Hematopoietic multipotent progenitor cell treated with erythropoietin and hydrocortisone succinate and interleukin-3 and kit ligand, for 6 days (in vitro differentiated cells): Measurements from ENCODE around the gene ADGRD2.

Source experiments
- DNase-seq: peaks from one replicate; pipeline ENCODE4 v3.0.0-alpha.2; 2015

The ADGRD2 gene

DNA sequence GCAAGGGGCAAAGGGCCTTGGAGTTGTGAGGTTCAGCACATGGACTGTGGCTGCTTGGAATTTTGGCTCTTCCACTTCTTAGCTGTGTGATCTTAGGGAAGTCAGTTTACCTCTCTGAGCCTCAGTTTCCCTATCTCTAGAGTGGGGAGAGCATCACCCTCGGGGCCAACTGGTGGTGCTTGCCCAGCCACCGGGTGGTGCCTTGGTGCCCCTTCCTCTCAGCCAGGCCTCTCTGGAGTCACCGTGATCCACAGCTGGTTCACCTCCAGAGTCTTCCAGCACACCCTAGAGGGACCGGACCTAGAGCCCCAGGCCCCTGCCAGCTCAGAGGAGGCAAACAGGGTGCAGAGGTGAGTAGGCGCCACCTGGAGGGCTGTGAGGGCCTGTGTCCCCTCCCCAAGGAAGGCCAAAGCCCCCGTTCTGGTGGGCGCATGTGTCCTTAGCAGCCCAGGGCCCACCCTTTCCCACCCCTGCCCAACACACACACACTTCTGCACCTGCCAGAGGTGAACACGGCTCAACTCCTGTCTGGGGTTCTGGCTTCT is 7.7 kb downstream of the ADGRD2 start:
- no peak for DNase-seq

DNA sequence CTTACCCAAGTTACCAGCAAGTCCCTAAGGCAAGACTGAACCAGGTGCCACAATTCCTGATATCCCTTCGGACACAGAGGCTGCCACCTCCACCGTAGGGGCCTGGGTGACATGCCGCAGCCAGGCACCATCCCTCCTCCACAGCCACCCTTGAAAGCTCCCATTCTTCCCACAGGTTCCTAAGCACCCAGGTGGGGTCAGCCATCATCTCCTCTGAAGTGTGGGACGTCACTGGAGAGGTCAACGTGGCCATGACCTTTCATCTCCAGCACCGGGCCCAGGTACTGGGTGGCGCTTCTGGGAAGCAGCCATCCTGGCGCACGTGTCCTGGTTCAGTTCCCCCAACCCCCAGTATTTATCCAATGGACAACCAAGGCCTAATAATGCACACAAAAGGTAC is 8.2 kb downstream of the ADGRD2 start:
- DNase-seq, result no peak

DNA sequence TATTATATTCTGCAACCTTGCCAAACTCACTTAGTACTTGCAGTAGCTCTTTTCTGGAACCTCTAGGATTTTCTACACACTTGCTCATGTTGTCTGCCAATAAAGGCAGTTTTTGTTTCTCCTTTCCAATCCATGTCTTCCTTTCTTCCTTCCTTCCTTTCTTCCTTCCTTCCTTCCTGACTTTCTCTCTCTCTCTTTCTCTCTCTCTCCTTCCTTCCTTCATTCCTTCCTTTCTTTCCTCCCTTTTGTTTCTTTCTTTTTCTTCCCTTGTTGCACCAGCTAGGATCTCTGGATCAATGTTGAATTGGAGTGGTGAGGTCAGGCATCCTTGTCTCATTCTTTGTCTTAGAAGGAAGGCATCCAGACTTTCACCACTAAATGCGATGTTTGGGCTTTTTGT is 12.5 kb downstream of the ADGRD2 start:
- no peak for DNase-seq

DNA sequence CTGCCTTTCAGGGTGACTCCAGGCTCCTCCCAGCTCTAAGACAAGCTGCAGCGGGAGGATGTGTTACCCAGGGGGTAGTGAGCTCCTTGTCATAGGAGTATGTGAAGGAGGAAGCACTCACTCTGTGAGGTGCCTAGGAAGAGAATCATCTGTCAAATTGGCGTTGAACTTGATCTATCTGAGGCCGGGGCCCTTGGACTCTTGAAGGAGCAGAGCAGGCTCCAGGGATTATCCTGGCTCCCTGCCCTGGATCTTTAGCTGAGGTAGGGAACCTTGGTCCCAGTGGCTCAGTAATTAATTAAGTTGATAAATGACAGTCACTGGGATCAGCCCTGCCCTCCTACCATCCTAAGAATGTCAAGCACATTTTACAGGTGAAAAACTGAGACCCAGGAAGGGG is 15.5 kb downstream of the ADGRD2 start:
- no peak for DNase-seq

DNA sequence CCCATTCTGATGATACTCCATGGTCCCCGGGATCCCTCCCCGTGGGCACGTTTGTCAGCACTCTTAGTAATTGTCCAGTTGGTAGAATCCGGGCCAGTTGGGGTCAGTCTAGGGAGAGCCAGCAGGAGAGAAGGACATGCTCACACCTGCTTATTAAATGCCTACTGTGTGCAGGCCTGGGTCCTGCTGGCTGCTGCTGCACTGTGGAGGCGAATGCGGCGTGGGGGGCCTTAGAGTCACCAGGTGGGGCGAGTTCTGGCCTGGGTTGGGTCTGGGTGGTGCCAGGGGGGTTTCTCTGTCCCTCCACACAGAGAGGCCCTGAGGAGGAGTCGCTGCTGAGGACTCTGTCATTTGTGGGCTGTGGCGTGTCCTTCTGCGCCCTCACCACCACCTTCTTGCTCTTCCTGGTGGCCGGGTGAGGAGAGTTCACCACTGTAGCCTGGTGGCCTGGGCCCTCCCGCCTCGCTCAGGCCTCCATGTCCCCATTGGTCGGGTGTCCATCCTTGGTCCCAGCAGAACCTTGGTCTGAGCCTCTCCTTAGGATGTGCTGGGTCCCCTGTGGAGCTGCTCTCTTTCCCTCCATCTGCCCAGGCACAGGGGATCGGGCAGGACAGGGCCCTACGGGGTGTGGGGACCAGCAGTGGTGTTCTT is 17.3 kb downstream of the ADGRD2 start:
- no peak for DNase-seq

DNA sequence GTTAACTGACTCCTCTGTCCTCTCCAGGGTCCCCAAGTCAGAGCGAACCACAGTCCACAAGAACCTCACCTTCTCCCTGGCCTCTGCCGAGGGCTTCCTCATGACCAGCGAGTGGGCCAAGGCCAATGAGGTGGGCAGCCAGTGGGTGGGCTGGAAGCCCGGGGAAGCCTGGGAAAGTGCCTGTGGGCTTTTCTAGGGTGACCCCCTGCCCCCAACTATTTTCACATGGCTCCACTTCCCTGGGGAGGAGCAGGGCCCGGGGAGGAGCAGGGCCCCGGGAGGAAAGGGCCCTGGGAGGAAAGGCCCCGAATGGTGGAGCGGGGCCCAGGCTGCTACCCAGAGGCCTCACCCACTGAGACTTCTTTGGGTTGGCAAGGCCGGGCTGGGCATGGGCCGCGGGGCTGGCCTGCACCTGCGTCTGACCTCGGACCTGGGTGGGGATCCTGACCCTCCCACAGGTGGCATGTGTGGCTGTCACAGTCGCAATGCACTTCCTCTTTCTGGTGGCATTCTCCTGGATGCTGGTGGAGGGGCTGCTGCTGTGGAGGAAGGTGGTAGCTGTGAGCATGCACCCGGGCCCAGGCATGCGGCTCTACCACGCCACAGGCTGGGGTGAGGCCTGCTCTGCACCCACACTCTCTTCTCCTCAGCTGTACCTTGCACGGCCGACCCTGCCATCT is 17.9 kb downstream of the ADGRD2 start:
- no peak for DNase-seq

DNA sequence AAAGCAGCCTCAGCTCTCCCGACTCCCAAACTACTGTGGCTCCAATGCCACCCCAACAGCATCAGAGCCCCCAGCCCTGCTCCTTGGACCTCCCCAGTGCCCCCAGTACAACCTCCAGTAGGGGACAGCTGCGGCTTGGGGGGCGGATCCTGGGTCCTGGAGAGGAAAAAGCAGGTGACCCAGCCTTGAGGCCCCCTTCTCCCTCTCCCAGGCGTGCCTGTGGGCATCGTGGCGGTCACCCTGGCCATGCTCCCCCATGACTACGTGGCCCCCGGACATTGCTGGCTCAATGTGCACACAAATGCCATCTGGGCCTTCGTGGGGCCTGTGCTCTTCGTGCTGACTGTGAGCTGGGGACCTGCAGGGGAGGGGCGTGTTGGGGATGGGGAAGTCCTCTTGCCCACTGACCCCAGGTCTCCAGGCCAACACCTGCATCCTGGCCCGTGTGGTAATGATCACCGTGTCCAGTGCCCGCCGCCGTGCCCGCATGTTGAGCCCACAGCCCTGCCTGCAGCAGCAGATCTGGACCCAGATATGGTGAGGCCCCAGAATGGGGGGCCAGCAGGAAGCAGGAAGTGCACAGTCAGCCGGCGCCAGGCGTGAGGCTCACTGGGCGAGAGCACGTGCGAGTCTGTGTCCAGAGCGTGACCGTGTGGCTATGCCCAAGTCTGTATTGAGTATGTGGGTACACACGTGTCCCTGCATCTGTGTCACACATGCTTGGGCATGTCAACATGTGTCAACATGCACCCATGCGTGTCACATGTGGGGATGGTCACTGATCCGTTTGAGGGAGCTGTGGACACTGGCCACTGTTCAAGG is 19.0 kb downstream of the ADGRD2 start:
- DNase-seq, result no peak

DNA sequence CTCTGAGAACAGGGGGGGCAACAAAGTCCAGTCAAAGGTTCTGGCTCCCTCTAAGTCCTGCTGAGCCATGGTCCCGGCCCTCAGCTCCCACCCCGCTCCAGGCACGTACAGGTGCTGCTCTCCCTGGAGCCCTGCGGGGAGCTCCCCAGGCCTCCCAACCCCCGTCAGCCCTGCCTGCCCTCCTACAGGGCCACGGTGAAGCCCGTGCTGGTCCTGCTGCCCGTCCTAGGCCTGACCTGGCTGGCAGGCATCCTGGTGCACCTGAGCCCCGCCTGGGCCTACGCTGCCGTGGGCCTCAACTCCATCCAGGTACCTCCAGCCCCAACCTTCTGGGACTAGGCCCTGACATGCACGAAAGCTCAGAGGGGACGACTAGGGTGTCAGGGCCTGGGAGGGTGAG is 20.1 kb downstream of the ADGRD2 start:
- DNase-seq, result no peak

DNA sequence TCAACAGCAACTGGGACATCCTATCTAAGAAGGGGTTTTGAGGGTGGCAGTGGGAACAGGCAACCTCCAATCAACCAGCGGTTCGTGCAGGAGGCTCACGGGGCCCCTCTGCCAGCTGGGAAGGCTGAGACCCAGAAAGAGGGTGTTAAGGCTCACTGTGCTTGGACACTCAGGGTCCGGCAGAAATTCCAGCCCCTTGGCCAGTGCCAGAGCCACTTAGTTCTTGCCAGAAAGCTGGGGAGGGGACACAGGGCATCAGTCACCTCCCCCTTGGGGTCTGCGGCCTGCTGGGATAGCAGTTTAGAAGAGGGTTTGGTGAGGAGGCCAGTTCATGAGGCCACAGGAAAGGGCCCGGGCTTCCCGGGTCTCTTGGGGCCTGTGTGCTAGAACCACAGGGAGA is 20.5 kb downstream of the ADGRD2 start:
- no peak for DNase-seq

DNA sequence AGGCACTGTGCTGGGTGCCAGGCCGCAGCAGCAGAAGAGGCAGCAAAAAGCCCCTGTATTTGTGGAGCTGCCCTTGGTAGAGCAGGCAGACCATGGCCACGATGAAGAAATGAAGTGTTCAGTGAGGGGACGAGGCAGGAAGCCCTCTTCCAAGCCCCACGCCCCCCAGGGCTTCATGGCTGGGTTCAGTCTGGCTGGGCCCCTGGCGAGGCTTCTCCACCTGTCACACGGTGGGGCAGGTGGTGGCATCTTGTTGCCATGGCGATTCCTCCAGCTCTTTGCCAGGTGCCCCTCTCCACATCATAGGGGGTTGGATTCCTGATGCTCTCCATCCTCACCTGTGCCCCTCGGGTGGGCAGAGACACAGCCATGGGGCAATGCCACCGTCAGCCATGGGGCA is 21.5 kb downstream of the ADGRD2 start:
- DNase-seq, result no peak

DNA sequence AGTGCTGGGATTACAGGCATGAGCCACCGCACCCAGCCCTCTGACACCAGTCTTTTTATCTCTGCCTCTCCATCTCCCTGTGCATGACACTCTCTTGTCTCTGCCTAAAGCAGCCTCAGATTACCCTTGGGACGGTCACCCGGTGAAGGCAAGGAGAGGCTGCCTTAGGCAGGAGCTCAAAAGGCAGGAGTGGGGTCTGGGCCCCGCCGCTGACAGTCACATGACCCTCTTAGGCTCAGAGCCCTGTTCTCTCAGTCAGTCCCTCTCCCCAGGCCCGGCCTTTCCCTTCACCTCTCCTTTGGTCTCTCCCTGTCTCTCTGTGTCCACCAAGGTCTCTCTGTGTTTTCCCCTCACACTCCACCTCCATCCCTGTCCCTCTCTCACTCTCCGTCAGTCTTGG is 22.5 kb downstream of the ADGRD2 start:
- DNase-seq, result no peak

DNA sequence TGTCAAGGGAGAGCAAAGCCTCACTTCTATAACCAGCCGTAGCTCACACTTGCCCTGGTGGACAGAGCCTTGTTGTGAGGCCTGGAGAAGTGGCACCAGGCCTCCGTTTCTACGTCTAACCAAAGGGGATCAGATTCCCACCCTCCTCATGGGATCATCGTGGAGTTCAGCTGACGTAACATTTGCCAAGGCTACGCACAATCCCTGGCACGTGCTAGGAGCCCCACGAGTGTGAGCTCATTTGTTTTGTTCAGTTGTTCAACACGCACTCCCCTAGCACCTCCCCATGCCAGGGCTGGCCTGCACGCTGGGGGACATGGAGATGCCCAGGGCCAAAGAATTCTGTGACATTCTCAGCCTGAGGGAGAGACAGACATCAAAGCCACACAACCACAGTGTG is 23.1 kb downstream of the ADGRD2 start:
- no peak for DNase-seq

DNA sequence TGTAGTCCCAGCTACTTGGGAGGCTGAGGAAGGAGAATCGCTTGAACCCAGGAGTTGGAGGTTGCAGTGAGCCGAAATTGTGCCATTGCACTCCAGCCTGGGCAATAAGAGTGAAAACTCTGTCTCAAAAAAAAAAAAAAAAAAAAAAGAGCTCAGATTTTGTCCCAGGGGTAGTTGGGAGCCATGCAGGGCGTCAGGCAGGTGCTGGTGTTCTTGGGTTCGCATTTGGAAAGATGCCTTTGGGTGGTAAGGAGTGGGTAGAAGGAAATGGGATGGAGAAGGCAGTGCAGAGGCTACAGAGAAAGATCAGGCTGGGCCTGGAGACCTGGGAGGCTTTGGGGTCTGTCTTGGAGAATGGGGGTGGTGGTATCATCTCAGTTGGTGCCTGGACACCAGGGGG is 23.9 kb downstream of the ADGRD2 start:
- no peak for DNase-seq

DNA sequence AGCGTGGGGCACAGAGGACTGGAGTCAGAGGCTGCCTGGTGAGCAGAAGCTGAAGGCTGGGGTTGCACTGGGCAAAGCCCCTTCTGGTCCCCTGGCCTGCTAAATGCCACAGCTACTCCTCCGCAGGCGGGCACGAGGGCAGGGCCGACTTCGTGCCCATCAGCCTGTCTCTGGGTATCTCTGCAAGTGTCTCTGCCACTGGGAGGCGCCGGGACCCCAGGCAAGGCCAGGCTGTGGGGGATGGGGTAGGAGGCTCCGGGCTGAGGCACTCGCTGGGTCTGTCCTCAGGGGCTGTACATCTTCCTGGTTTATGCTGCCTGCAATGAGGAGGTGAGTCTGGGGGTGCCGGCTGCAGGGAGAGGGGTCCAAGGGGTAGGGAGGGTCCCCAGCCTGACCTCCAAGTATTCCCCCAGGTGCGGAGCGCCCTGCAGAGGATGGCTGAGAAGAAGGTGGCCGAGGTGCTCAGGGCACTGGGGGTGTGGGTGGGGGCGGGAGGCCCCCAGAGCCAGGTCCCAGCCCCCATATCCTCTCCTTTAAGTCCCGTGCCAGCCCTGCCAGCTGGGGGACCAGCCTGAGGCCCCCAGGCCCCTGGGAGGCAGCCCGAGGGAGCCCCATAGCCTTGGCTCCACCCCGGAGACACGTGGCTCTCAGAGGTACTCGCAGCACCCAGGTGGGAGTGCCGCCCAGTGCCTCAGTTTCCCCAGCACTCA is 25.1 kb downstream of the ADGRD2 start:
- peak; percentile 38 for DNase-seq

DNA sequence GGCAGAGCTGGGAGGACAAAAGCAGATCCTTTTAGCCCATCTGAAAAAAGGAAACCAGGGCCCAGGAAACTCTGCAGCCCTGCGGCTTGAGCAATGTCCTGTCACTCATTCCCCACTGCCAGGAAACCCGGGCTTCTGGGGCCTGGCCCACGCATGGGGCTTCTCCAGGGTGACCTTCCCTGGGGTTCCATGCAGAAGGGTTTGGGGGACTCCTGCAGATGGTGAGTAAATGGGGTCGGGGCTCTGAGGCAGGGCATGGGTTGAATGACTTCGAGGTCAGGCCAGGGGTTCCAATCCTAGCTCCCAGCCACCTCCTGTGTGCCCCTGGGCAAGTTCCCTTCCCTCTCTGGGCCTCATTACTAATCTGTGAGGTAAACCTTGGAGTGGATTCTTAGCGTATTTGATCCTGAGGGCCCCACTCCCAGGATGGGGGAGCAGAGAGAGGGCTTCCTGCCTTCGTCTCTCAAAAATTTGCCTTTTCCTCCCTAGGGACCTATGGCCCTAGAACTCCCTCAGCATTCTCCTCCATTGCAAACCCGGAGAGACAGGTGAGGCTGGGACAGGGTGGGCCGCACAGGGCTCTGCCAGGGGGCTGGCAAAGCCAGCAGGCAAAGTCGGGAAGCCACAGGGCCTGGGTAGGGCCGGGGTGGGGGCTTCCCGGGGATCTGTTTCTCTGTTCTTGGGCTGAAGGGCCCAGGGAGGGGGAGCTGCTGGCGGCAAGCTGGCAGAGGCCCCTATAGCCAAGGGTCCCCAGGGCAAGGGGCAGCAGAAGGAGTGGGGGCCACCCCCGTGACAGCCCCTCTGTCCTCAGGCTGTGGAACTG is 25.8 kb downstream of the ADGRD2 start:
- no peak for DNase-seq

DNA sequence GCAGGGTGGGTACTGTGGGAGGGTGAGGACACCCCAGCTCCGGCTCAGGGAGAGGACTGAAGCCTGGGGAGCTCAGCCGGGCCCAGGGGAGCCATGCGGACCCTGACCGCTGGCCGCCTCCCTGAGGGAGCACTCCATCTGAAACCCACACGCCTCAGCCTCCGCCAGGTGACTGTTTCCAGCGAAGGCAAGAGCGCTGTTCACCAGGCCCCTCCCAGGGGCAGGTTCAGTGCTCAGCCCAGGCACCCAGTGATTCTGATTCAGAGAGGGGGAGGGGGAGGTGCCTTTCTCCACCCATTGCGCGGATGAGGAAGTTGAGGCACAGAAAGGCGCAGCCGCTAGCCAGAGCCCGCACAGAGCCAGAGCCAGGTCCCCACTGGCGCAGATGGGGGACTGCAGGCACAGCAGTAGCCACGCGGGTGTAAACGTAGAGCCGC is 27.0 kb downstream of the ADGRD2 start:
- no peak for DNase-seq

DNA sequence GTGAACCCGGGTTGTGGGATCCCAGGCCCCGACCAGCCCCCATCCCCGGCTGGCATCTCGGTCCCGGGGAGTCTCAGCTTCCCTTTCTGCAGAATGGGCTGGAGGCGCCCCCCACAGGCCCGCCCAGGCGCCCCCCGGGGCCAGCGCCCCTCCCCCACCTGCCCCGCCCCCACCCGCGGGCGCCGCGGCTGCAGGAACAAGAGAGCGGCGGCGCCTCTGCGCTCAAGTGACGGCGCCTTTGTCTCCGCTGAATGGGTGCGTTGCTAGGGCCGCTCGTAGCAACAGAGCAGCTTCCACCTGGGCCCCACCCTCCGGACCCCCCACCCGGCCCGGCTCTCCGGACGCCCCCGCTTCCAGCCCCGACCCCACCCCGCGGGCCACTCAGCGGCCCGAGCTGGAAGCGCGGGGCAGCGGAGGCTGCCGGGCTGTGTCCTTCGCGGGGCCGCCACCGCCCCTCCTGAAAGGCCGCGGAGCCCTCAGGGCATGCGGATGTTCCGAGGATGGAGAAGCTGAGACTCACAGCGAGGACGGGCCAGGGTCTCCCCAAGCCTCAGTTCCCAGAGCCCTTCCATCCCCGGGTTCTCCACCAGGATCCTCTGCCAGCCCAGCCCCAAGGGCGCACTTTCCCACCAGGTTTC is 27.5 kb downstream of the ADGRD2 start:
- DNase-seq, result no peak

DNA sequence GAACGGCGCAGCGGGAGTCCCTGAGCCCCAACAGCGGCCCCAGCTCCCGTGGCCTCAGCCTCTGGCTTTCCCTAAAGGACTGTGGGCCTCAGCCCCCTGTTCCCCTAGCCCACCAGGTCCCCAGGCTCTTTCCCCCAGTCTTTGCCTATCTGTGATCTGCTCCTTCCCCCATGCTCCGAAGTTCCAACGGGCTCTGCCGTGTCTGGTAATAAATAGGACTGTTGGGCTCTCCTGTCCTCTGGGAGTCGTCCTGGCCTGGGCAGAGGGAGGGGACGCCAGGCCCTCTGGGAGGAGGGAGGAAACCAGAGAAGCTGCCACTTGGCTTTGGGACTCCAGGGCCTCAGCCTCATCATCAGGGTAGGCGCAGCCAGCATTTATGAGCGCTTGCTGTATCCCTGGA is 28.1 kb downstream of the ADGRD2 start:
- no peak for DNase-seq

DNA sequence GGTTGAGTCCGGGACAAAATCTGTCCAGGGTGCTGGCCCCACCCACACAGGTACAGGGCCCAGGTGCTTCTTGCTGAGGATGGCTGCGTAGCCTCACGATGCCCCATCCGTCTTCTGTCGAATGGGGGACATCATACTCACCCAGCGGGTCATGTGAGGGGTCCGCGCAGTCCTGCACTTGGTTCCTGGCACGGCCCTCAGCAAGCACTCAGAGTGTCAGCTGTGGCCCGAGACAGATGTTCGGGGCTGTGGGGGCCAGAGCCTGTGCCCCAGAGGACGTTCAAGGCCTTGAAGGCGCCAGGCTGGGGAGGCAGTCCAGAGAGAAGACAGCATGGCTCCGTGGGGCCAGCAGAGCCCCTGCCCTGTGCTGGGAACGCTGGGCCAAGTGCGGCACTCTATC is 29.1 kb downstream of the ADGRD2 start:
- no peak for DNase-seq

DNA sequence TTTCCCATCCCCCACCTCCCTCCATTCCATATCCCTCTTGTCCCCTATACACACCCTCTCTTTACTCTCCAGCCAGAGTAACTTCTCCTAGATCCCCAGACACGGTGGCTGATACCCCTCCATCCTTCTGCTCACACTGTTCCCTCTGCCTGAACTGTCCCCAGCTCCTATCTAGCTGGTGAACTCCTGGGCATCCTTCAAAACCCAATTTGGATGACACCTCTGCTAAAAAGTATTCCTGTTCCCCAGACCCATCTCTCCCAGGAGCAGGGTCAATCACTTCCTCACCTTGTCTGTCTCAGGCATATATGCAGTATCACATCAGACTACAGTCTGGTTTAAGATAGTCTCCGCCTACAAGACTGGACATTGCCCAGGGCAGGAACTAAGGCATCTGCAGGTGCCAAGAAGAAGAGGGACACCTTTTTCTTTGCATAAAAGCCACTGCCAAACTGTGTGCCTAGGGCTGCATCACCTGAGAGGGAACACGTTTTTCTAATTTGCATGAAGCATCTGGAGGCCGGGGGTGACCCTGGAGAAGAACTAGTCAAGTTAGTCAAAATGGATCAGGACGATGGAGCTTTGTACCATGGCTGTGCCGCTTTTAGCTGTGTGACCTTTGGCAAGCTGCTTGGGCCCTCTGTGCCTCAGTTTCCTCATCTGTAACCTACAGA is 29.8 kb downstream of the ADGRD2 start:
- no peak for DNase-seq

DNA sequence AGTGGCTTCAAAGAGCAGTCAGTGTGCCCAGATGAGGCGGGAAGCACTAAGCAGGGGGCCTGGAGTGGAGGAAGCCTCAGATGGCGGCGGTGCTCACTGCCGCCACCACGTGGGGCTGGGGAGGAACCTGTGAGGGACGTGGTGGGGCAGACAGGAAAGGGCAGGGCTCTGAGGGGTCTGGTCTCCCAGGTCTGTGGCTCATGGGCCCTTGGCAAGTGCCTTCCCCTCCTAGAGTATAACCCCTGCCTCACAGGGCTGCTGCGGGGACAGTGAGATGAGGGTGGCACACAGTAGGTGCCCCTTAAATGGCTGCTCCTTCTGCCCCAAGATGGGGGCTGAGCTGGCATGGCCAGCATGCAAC is 30.4 kb downstream of the ADGRD2 start:
- DNase-seq, result peak; percentile 72
